ENCODE data around the gene TMEM61.
"Not testable (repeated sequence)": the region's sequence is repeated elsewhere in the genome, so short reads cannot be mapped to it uniquely, and the experiment has no call there.

Gene TMEM61

DNA sequence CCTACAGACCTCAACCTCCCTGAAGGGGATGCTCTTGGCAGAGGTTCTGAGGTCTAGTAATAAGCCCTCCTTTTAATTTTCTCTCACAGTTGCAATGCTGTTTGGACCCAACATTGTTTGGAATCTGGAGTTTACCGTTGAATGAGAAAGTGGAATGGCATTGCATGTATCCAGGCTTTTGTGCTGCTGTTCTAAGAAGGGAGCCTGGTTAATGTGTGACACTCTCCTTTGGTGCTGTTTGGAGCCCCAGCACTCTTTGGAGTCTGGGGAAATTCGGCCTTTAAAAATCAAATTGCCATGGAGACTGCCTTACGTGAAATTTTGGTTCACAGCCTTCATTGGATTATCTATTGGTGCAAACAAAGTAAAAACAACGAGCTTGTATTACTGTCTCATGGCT, 23.7 kb upstream of the TMEM61 start:
- Histone ChIP-seq H3K4me3 (ENCODE audit: low read length, poor library complexity, severe bottlenecking) (no peak overlapping the region), H3K9me3 (ENCODE audit: insufficient read depth, low read depth, low read length) (peaks cover 9% of the 10 kb centered on the region; the same call in 1 of the 2 replicates), H3K27me3 (ENCODE audit: insufficient read depth, low read length, poor library complexity, severe bottlenecking) (no peaks in the 10 kb centered on the region), H3K9ac (ENCODE audit: low read depth, low read length, poor library complexity, severe bottlenecking) (no peak overlapping the region), H3K9me2 (replicated peaks; ENCODE audit: low read depth, low read length) (no peaks in the 10 kb centered on the region), H3K4me2 (ENCODE audit: low read depth, low read length, poor library complexity, severe bottlenecking) (no peak overlapping the region), H3F3A (ENCODE audit: low read depth) (no peaks in the 10 kb centered on the region), H3K79me2 (ENCODE audit: insufficient read depth, low read length) (no peaks in the 10 kb centered on the region), H3K36me3 (ENCODE audit: insufficient read depth, low read length) (no peaks in the 10 kb centered on the region), H2AFZ (ENCODE audit: low read length) (no peak overlapping the region), H4K20me1 (ENCODE audit: insufficient read depth, low read length, poor library complexity, severe bottlenecking) (no peaks in the 10 kb centered on the region), H3K4me1 (ENCODE audit: insufficient read depth, low read length, poor library complexity, severe bottlenecking) (no peaks in the 10 kb centered on the region)
- TF ChIP-seq EZH2phosphoT487 (IDR thresholded peaks at IDR 0.05; ENCODE audit: borderline replicate concordance) = no peak
- TF ChIP-seq, protein P1, sequence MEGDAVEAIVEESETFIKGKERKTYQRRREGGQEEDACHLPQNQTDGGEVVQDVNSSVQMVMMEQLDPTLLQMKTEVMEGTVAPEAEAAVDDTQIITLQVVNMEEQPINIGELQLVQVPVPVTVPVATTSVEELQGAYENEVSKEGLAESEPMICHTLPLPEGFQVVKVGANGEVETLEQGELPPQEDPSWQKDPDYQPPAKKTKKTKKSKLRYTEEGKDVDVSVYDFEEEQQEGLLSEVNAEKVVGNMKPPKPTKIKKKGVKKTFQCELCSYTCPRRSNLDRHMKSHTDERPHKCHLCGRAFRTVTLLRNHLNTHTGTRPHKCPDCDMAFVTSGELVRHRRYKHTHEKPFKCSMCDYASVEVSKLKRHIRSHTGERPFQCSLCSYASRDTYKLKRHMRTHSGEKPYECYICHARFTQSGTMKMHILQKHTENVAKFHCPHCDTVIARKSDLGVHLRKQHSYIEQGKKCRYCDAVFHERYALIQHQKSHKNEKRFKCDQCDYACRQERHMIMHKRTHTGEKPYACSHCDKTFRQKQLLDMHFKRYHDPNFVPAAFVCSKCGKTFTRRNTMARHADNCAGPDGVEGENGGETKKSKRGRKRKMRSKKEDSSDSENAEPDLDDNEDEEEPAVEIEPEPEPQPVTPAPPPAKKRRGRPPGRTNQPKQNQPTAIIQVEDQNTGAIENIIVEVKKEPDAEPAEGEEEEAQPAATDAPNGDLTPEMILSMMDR (conservative IDR thresholded peaks at IDR 0.05; ENCODE audit: low read length) = no peak

DNA sequence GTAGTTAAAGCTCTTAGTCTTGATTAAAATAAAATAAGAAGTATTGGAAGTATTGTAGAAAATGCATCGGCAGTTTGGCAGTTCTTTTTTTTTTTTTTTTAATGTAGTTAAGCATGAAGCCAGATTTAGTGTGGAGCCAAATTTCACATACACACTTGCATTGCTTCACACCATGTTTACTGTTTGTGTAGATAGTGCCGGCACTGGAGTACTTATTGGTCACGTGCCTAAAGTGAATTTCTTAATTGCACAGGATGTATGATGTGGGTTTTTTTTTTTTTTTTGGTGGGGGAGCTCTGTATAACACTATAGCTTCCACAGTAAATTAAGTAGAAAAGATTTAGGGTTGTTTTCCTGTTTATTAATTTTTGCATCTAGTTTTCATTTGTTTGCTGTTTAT, 21.2 kb upstream of the TMEM61 start:
- Histone ChIP-seq H3F3A (ENCODE audit: low read depth) (no peaks in the 10 kb centered on the region), H3K4me2 (ENCODE audit: low read depth, low read length, poor library complexity, severe bottlenecking) (no peak overlapping the region), H3K27me3 (ENCODE audit: insufficient read depth, low read length, poor library complexity, severe bottlenecking) (no peaks in the 10 kb centered on the region), H3K36me3 (ENCODE audit: insufficient read depth, low read length) (no peaks in the 10 kb centered on the region), H3K79me2 (ENCODE audit: insufficient read depth, low read length) (no peaks in the 10 kb centered on the region), H3K4me1 (ENCODE audit: insufficient read depth, low read length, poor library complexity, severe bottlenecking) (no peaks in the 10 kb centered on the region), H3K9ac (ENCODE audit: low read depth, low read length, poor library complexity, severe bottlenecking) (no peak overlapping the region), H3K9me3 (ENCODE audit: insufficient read depth, low read depth, low read length) (peaks cover 9% of the 10 kb centered on the region; the same call in 1 of the 2 replicates), H3K9me2 (replicated peaks; ENCODE audit: low read depth, low read length) (no peaks in the 10 kb centered on the region), H3K4me3 (ENCODE audit: low read length, poor library complexity, severe bottlenecking) (no peak overlapping the region), H4K20me1 (ENCODE audit: insufficient read depth, low read length, poor library complexity, severe bottlenecking) (no peaks in the 10 kb centered on the region), H2AFZ (ENCODE audit: low read length) (no peak overlapping the region)
- no peak for TF ChIP-seq EZH2phosphoT487 (IDR thresholded peaks at IDR 0.05; ENCODE audit: borderline replicate concordance)
- TF ChIP-seq, protein P1 (conservative IDR thresholded peaks at IDR 0.05; ENCODE audit: low read length) = no peak

DNA sequence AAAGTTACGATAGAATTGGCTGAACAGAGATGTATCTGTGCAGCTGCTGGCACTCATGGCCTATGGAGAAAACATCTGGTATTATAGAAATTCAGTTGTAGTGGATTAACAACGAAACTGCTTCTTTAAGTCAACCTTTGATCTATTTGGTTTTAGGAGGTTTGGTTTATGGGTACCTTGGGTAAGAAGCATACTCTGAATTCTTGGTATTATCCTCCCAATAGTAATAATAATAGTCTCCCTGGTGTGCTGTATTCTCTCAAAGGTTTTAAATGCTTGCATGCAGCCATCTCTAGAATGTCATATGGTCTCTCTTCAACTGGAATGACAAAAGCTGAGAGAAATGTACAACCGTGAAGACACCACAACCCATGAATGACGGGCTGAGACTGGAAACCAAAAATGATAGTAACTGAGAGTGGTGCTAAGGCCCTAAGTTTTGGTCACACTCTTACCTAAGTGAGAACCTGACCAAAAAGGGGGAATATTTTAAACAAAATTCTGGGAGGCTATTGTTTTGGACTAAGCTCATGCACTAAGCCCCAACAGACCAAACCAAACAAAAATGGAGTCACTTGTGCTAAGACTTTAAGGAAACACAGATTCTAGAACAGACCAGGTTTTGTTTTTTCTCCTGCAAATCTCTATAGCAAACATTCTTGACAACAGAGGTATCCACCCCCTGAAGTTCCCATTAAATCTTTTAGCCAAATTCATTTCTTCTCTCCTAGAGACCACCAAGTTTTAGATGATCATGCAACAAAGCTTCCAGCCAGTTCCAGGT, 17.6 kb upstream of the TMEM61 start:
- no peak overlapping the region for H3K4me2 ChIP-seq (ENCODE audit: low read depth, low read length, poor library complexity, severe bottlenecking)
- H4K20me1 ChIP-seq (ENCODE audit: insufficient read depth, low read length, poor library complexity, severe bottlenecking) = no peaks in the 10 kb centered on the region
- H2AFZ ChIP-seq (ENCODE audit: low read length) = no peak overlapping the region
- no peak for TF ChIP-seq EZH2phosphoT487 (IDR thresholded peaks at IDR 0.05; ENCODE audit: borderline replicate concordance)
- no peaks in the 10 kb centered on the region for H3F3A ChIP-seq (ENCODE audit: low read depth)
- H3K4me3 ChIP-seq (ENCODE audit: low read length, poor library complexity, severe bottlenecking) = no peak overlapping the region
- H3K36me3 ChIP-seq (ENCODE audit: insufficient read depth, low read length) = no peaks in the 10 kb centered on the region
- H3K27me3 ChIP-seq (ENCODE audit: insufficient read depth, low read length, poor library complexity, severe bottlenecking) = no peaks in the 10 kb centered on the region
- peaks cover 3% of the 10 kb centered on the region; the same call in 1 of the 2 replicates for H3K9me3 ChIP-seq (ENCODE audit: insufficient read depth, low read depth, low read length)
- no peak overlapping the region for H3K9ac ChIP-seq (ENCODE audit: low read depth, low read length, poor library complexity, severe bottlenecking)
- H3K9me2 ChIP-seq (replicated peaks; ENCODE audit: low read depth, low read length) = no peaks in the 10 kb centered on the region
- H3K79me2 ChIP-seq (ENCODE audit: insufficient read depth, low read length) = no peaks in the 10 kb centered on the region
- peaks cover 8% of the 10 kb centered on the region for H3K4me1 ChIP-seq (ENCODE audit: insufficient read depth, low read length, poor library complexity, severe bottlenecking)

DNA sequence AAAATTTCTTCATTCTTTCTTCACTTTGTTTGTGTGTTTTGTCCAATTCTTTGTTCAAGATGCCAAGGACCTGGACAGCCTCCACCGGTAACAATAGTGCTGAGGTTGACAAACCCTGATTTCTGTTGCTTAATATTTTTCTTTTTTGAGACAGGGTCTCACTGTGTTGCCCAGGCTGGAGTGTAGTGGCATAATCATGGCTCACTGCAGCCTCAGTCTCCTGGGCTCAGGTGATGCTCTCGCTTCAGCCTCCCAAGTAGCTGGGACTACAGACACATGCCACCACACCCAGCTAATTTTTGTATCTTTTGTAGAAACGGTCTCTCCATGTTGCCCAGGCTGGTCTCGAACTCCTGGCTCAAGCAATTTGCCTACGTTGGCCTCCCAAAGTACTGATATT, 16.6 kb upstream of the TMEM61 start:
- H3K9ac ChIP-seq (ENCODE audit: low read depth, low read length, poor library complexity, severe bottlenecking); H3K4me1 ChIP-seq (ENCODE audit: insufficient read depth, low read length, poor library complexity, severe bottlenecking); H3K36me3 ChIP-seq (ENCODE audit: insufficient read depth, low read length); H3F3A ChIP-seq (ENCODE audit: low read depth); H3K9me3 ChIP-seq (ENCODE audit: insufficient read depth, low read depth, low read length); H3K27me3 ChIP-seq (ENCODE audit: insufficient read depth, low read length, poor library complexity, severe bottlenecking); H3K79me2 ChIP-seq (ENCODE audit: insufficient read depth, low read length); H3K4me3 ChIP-seq (ENCODE audit: low read length, poor library complexity, severe bottlenecking); H3K9me2 ChIP-seq (replicated peaks; ENCODE audit: low read depth, low read length); H4K20me1 ChIP-seq (ENCODE audit: insufficient read depth, low read length, poor library complexity, severe bottlenecking); H3K4me2 ChIP-seq (ENCODE audit: low read depth, low read length, poor library complexity, severe bottlenecking); H2AFZ ChIP-seq (ENCODE audit: low read length): not testable (repeated sequence)
